HepG2 (cell line): ENCODE results near the gene AP2A2. TPM values are rescaled to one million over a fixed set of nuclear protein-coding genes. Genes with fewer than 3 reads are reported as not detected.

Experiments
- CC2D1A ChIP-seq: sonication (generic); formaldehyde crosslinking; IDR thresholded peaks from 2 replicates; pipeline ENCODE4 v1.8.1; 2023; ENCODE audit warnings: mild to moderate bottlenecking, missing genetic modification reagents
- CEBPB ChIP-seq: IDR thresholded peaks from 2 replicates; pipeline ENCODE4 v1.6.1; 2011; ENCODE audit warnings: low read depth, low read length, improper control_type of control experiment, borderline replicate concordance
- ETV5 ChIP-seq: IDR thresholded peaks from 2 replicates; pipeline ENCODE4 v1.6.1; 2018; ENCODE audit warnings: missing biosample characterization, missing genetic modification reagents, inconsistent platforms, borderline replicate concordance
- FIP1L1 ChIP-seq: fragments of 200-400 bp; formaldehyde crosslinking; IDR thresholded peaks from 2 replicates; pipeline ENCODE4 v1.6.1; 2018; ENCODE audit warnings: low read depth, mild to moderate bottlenecking, low read length, moderate library complexity, borderline replicate concordance; ENCODE audit not compliant: insufficient read depth
- FOSL2 ChIP-seq: sonication (generic); formaldehyde crosslinking; IDR thresholded peaks from 2 replicates; pipeline ENCODE4 v1.4.0; 2020; ENCODE audit warnings: missing genetic modification reagents
- FOXA1 ChIP-seq, 2 experiments: fragments of 450-650 bp in 1 of 2; sonication (generic) in 1 of 2; formaldehyde crosslinking in 1 of 2; IDR thresholded peaks; 2 replicates each; pipeline versions ENCODE4 v1.4.0 to v1.6.1; 2016 to 2020; ENCODE audit warnings: missing genetic modification reagents in 1 of 2
- GATAD2A ChIP-seq: IDR thresholded peaks from 2 replicates; pipeline ENCODE4 v1.6.1; 2016
- HINFP ChIP-seq: sonication (generic); formaldehyde crosslinking; IDR thresholded peaks from 2 replicates; pipeline ENCODE4 v1.4.0; 2020; ENCODE audit warnings: low read depth, mild to moderate bottlenecking, missing genetic modification reagents
- IRF1 ChIP-seq: sonication (generic); formaldehyde crosslinking; IDR thresholded peaks from 2 replicates; pipeline ENCODE4 v1.4.0; 2020; ENCODE audit warnings: low read depth, mild to moderate bottlenecking, missing genetic modification reagents
- MED1 ChIP-seq: sonication (generic); formaldehyde crosslinking; IDR thresholded peaks from 2 replicates; pipeline ENCODE4 v1.4.0; 2020; ENCODE audit warnings: missing genetic modification reagents
- PHB2 ChIP-seq: fragments of 450-650 bp; IDR thresholded peaks from 2 replicates; pipeline ENCODE4 v1.6.1; 2018; ENCODE audit not compliant: partially characterized antibody
- PHF20 ChIP-seq: sonication (generic); formaldehyde crosslinking; IDR thresholded peaks from 2 replicates; pipeline ENCODE4 v1.5.0; 2020; ENCODE audit warnings: mild to moderate bottlenecking, missing genetic modification reagents
- SOX13 ChIP-seq, 3 experiments: fragments of 450-650 bp in 1 of 3; sonication (generic) in 1 of 3; formaldehyde crosslinking in 1 of 3; IDR thresholded peaks in 2 of 3; conservative IDR thresholded peaks in 1 of 3; 2 replicates each; pipeline versions ENCODE4 v1.5.0 to v1.6.1; 2016 to 2020; ENCODE audit warnings: antibody characterized with exemption in 1 of 3, mild to moderate bottlenecking in 1 of 3, missing compliant biosample characterization in 1 of 3, missing genetic modification reagents in 1 of 3, moderate library complexity in 1 of 3
- SOX6 ChIP-seq, 2 experiments: fragments of 450-650 bp in 1 of 2; sonication (generic) in 1 of 2; formaldehyde crosslinking in 1 of 2; IDR thresholded peaks; 2 replicates each; pipeline versions ENCODE4 v1.4.0 to v1.6.1; 2017 to 2020; ENCODE audit warnings: antibody characterized with exemption in 1 of 2, mild to moderate bottlenecking in 1 of 2, missing genetic modification reagents in 1 of 2
- TFAP4 ChIP-seq: sonication (generic); IDR thresholded peaks from 2 replicates; pipeline ENCODE4 v1.6.1; 2016; ENCODE audit warnings: low read depth, borderline replicate concordance
- THRA ChIP-seq: sonication (generic); formaldehyde crosslinking; IDR thresholded peaks from 2 replicates; pipeline ENCODE4 v1.4.0; 2020; ENCODE audit warnings: missing genetic modification reagents, borderline replicate concordance
- YY1 ChIP-seq: IDR thresholded peaks from 2 replicates; pipeline ENCODE4 v1.6.1; 2011; ENCODE audit warnings: low read length, low read depth, moderate library complexity, mild to moderate bottlenecking; ENCODE audit not compliant: insufficient read depth, insufficient replicate concordance
- ZEB1 ChIP-seq: IDR thresholded peaks from 2 replicates; pipeline ENCODE4 v1.6.1; 2012; ENCODE audit warnings: mild to moderate bottlenecking, low read depth, inconsistent platforms; ENCODE audit not compliant: insufficient replicate concordance
- ZIK1 ChIP-seq: sonication (generic); formaldehyde crosslinking; IDR thresholded peaks from 2 replicates; pipeline ENCODE4 v1.5.0; 2020; ENCODE audit warnings: mild to moderate bottlenecking, low read depth, missing genetic modification reagents, borderline replicate concordance
- ZNF180 ChIP-seq: sonication (generic); formaldehyde crosslinking; IDR thresholded peaks from 2 replicates; pipeline ENCODE4 v1.4.0; 2020; ENCODE audit warnings: low read depth, missing genetic modification reagents, borderline replicate concordance
- ZNF329 ChIP-seq: sonication (generic); formaldehyde crosslinking; IDR thresholded peaks from 2 replicates; pipeline ENCODE4 v1.9.0; 2021; ENCODE audit warnings: low read depth, mild to moderate bottlenecking, missing genetic modification reagents
- ZNF331 ChIP-seq: sonication (generic); formaldehyde crosslinking; IDR thresholded peaks from 2 replicates; pipeline ENCODE4 v1.4.0; 2020; ENCODE audit warnings: missing genetic modification reagents
- ZNF614 ChIP-seq: IDR thresholded peaks from 2 replicates; pipeline ENCODE4 v1.6.1; 2018; ENCODE audit warnings: missing biosample characterization, missing genetic modification reagents, inconsistent platforms, borderline replicate concordance
- ZNF660 ChIP-seq: sonication (generic); formaldehyde crosslinking; IDR thresholded peaks from 2 replicates; pipeline ENCODE4 v1.5.1; 2020; ENCODE audit warnings: mild to moderate bottlenecking, low read depth, missing genetic modification reagents, borderline replicate concordance
- ZNF703 ChIP-seq: sonication (generic); formaldehyde crosslinking; IDR thresholded peaks from 2 replicates; pipeline ENCODE4 v1.5.1; 2020; ENCODE audit warnings: missing genetic modification reagents, mild to moderate bottlenecking, moderate library complexity, borderline replicate concordance
- ZNF788 ChIP-seq: sonication (generic); formaldehyde crosslinking; IDR thresholded peaks from 2 replicates; pipeline ENCODE4 v1.5.0; 2020; ENCODE audit warnings: mild to moderate bottlenecking, missing genetic modification reagents, borderline replicate concordance
- polyA plus RNA-seq, 8 experiments: library from polyadenylated mRNA; depleted of rRNA in 3 of 8; stranded (reverse) in 7 of 8; unstranded in 1 of 8; fragments of >200 nt; fragmentation: Illumina TruSeq in 4 of 8; extraction: Trizol in 4 of 8; gene quantifications; 2 replicates each; pipeline versions ENCODE4 v1.2.1 to v1.2.3, GENCODE V29; 2011 to 2016; ENCODE audit warnings: low read depth in 4 of 8, missing spikeins in 1 of 8, mixed read lengths in 1 of 8; ENCODE audit not compliant: insufficient read depth in 1 of 8
- total RNA-seq, 5 experiments: library from RNA; depleted of rRNA; stranded (reverse); fragments of >200 nt; fragmentation: Illumina TruSeq; extraction: Trizol; gene quantifications; 2 replicates each; pipeline ENCODE4 v1.2.3, GENCODE V29; 2016; ENCODE audit warnings: low read depth in 1 of 5

AP2A2 gene
- total and polyA plus RNA-seq, 2 of the 13 experiments (the other 11 are each of a cell fraction or from before 2014, with no cell fraction given) = 25.7 to 75.7 TPM

GRCh38 chr11:936199-936598 is 10.5 kb downstream of the AP2A2 start (continued):
- TF ChIP-seq ETV5 (CRISPR knock-in tag) = no peak
- no peak for TF ChIP-seq IRF1 (CRISPR knock-in tag)
- TF ChIP-seq CC2D1A (CRISPR knock-in tag) = no peak
- TF ChIP-seq ZNF614 (CRISPR knock-in tag) = no peak
- TF ChIP-seq ZIK1 = no peak
- TF ChIP-seq ZNF329 = no peak
- peak; percentile 92 for TF ChIP-seq CEBPB
- no peak for TF ChIP-seq ZNF788 (CRISPR knock-in tag)
- no peak for TF ChIP-seq FOXA1 (IDR thresholded peaks at IDR 0.05)
- TF ChIP-seq FOXA1 (CRISPR knock-in tag; IDR thresholded peaks at IDR 0.05) = no peak
- no peak for TF ChIP-seq HINFP (CRISPR knock-in tag)
- TF ChIP-seq GATAD2A (CRISPR knock-in tag) = peak; percentile 63; the same call in 1 of the 2 replicates
- 0 out of 2 replicates have a peak, but pooled peaks have one; percentile 28 for TF ChIP-seq FOSL2 (CRISPR knock-in tag)
- no peak for TF ChIP-seq SOX6 (IDR thresholded peaks at IDR 0.05)
- no peak for TF ChIP-seq SOX6 (CRISPR knock-in tag; IDR thresholded peaks at IDR 0.05)
- TF ChIP-seq ZNF703 (CRISPR knock-in tag) = no peak
- TF ChIP-seq THRA (CRISPR knock-in tag) = peak; percentile 43; the same call in 1 of the 2 replicates
- TF ChIP-seq TFAP4 = 0 out of 2 replicates have a peak, but pooled peaks have one; percentile 16
- no peak for TF ChIP-seq FIP1L1
- no peak for TF ChIP-seq ZNF180
- no peak for TF ChIP-seq YY1
- no peak for TF ChIP-seq PHF20 (CRISPR knock-in tag)
- TF ChIP-seq PHB2 = no peak
- TF ChIP-seq ZNF660 (CRISPR knock-in tag) = no peak
- peak; percentile 50; the same call in 1 of the 2 replicates for TF ChIP-seq MED1
- no peak for TF ChIP-seq SOX13 (IDR thresholded peaks at IDR 0.05)
- TF ChIP-seq SOX13 (CRISPR knock-in tag; conservative IDR thresholded peaks at IDR 0.05 in 1 of 2, IDR thresholded peaks at IDR 0.05 in 1 of 2) = 0 out of 4 replicates have a peak, but pooled peaks of 1 of the 2 experiments have one; percentile 5
- peak; percentile 83 for TF ChIP-seq ZEB1
- 0 out of 2 replicates have a peak, but pooled peaks have one; percentile 24 for TF ChIP-seq ZNF331
